ENCODE data around the gene SLC25A38.

SLC25A38 gene

DNA sequence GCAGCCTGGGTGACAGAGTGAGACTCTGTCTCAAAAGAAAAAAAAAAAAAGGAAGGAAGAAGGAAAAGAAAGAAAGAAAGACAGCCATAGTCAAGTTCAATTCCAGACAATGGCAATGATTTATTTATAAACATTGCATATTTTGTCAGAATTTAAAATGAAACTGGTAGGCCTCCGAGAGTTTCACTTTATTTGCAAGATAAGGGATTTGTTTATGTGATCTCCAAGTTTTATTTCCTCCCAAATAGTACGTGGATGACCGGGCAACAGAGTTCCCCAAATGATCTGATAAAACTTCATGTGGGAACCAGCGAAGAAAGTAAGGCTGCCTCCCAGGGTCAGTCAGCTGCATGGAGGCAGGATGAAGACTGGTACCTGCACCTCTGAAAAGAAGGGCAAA, 55.7 kb downstream of the SLC25A38 start:
- no peak for DNase-seq

- DNase-seq: no peak
Measured at GRCh38 chr3:39440316-39440715, 57.1 kb downstream of the SLC25A38 start.

GRCh38 chr3:39443530-39443929, 60.4 kb downstream of the SLC25A38 start:
- DNase-seq: no peak

DNA sequence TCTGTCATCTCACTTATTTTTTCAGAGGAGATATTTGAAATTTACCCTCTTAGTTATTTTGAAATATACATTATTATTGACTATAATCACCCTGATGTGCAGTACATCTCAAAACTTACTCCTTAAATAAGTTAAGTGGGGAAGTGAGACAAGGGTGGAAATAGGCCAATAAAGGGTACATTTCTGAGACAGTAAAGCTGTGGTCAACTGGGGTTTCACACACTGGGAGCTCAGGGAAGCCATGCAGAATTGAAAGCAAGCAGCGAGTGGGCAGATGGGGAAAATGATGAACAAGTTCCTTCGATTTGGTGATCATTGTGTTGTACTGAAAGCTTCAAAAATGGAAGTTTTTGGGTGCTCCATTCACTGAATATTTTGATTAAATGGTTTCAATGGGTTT, 62.8 kb downstream of the SLC25A38 start:
- no peak for DNase-seq

GRCh38 chr3:39446444-39446843, 63.3 kb downstream of the SLC25A38 start:
- DNase-seq: no peak

All from stimulated activated CD4-positive, alpha-beta T cell treated with anti-CD3 and anti-CD28 coated beads, Interleukin-2, amount 100 ng/mL, for 24 hours (primary cell).